PC-9 (cell line): ENCODE results near the gene PGAP6. TPM values are rescaled to one million over a fixed set of nuclear protein-coding genes. Genes with fewer than 3 reads are reported as not detected.

Experiments
- BruUV-seq: library from RNA; stranded (reverse); fragments of 400-500 nt; replicated peaks from 2 replicates; lab custom pipeline; 2021; lab: Mats Ljungman, UMichigan
- CTCF ChIA-PET: fragments of 300-600 bp; sonication (Branson Sonifier 250); formaldehyde crosslinking; loops from one replicate; lab custom pipeline; 2022; ENCODE audit warnings: antibody characterized with exemption; lab: Charles Lee
- POLR2A ChIA-PET: fragments of 300-600 bp; sonication (Branson Sonifier 250); formaldehyde crosslinking; loops from one replicate; lab custom pipeline; 2022; ENCODE audit warnings: antibody characterized with exemption; ENCODE audit not compliant: unreplicated experiment; lab: Charles Lee
- DNase-seq, 2 experiments: peaks; one replicate each; pipeline versions ENCODE4 v3.0.0 to v3.0.0-alpha.2; 2015 to 2022; ENCODE audit warnings: mixed read lengths in 1 of 2
- H2AFZ ChIP-seq: fragments of 200-600 bp; sonication (generic); 2 replicates; pipeline ENCODE4 v1.8.1; 2017; ENCODE audit warnings: antibody characterized with exemption
- H3F3A ChIP-seq: fragments of 200-600 bp; sonication (generic); 2 replicates; pipeline ENCODE4 v1.8.1; 2017; ENCODE audit warnings: antibody characterized with exemption, mild to moderate bottlenecking, low read depth; ENCODE audit not compliant: insufficient read depth
- H3K27ac ChIP-seq: fragments of 200-600 bp; sonication (generic); 2 replicates; pipeline ENCODE4 v1.6.1; 2016; ENCODE audit warnings: mixed run types
- H3K27me3 ChIP-seq: fragments of 200-600 bp; sonication (generic); 2 replicates; pipeline ENCODE4 v1.6.1; 2016; ENCODE audit warnings: low read depth, mixed run types; ENCODE audit not compliant: insufficient read depth
- H3K36me3 ChIP-seq: fragments of 200-600 bp; sonication (generic); 2 replicates; pipeline ENCODE4 v1.6.1; 2016; ENCODE audit warnings: low read depth, mixed run types
- H3K4me1 ChIP-seq: fragments of 200-600 bp; sonication (generic); replicated peaks from 2 replicates; pipeline ENCODE4 v1.6.1; 2016; ENCODE audit warnings: mixed run types; ENCODE audit not compliant: insufficient read depth
- H3K4me2 ChIP-seq: fragments of 200-600 bp; sonication (generic); 2 replicates; pipeline ENCODE4 v1.6.1; 2017; ENCODE audit warnings: mixed run types
- H3K4me3 ChIP-seq: fragments of 200-600 bp; sonication (generic); 2 replicates; pipeline ENCODE4 v1.6.1; 2016; ENCODE audit warnings: mixed run types
- H3K79me2 ChIP-seq: fragments of 200-600 bp; sonication (generic); 2 replicates; pipeline ENCODE4 v1.6.1; 2017; ENCODE audit warnings: low read depth, mixed run types
- H3K9me2 ChIP-seq: fragments of 200-600 bp; sonication (generic); 2 replicates; pipeline ENCODE4 v1.8.1; 2017; ENCODE audit warnings: mild to moderate bottlenecking; ENCODE audit not compliant: insufficient read depth
- H3K9me3 ChIP-seq: fragments of 200-600 bp; sonication (generic); 2 replicates; pipeline ENCODE4 v1.8.1; 2016; ENCODE audit warnings: low read depth; ENCODE audit not compliant: insufficient read depth
- H4K20me1 ChIP-seq: fragments of 200-600 bp; sonication (generic); 2 replicates; pipeline ENCODE4 v1.8.1; 2017; ENCODE audit not compliant: insufficient read depth
- CTCF ChIP-seq: fragments of 200-600 bp; sonication (generic); conservative IDR thresholded peaks from 2 replicates; pipeline ENCODE4 v1.6.1; 2017; ENCODE audit warnings: mixed run types, antibody characterized with exemption, mild to moderate bottlenecking, moderate library complexity
- EZH2 ChIP-seq: fragments of 200-600 bp; sonication (generic); IDR thresholded peaks from 2 replicates; pipeline ENCODE4 v1.8.0; 2017; ENCODE audit warnings: antibody characterized with exemption, low read depth
- intact Hi-C: fragments of 100-400 bp; cut with micrococcal nuclease; formaldehyde crosslinking; loops from one replicate; pipeline ENCODE4 v1.10.0; 2022; ENCODE audit not compliant: unreplicated experiment
- total RNA-seq: library from RNA; stranded (reverse); gene quantifications from 2 replicates; pipeline ENCODE4 v1.2.3, GENCODE V29; 2021

The PGAP6 gene
- total RNA-seq, 1 experiment from 2014 or later: 45.6 TPM

- H3K27ac ChIP-seq: no peak overlapping the region
Observed at GRCh38 chr16:361872-362701, 19.7 kb downstream of the PGAP6 start.

GRCh38 chr16:361341-361871, 20.4 kb downstream of the PGAP6 start:
- no TSS peak for BruUV-seq
- no peak overlapping the region for H2AFZ ChIP-seq
- CTCF ChIA-PET: interaction anchor here (2.0 kb wide), 1 partner anchor 254 kb away, joined by 10 read pairs; no protein-coding TSS in a partner anchor
- peaks cover 6% of the 10 kb centered on the region; the same call in 1 of the 2 replicates for H3K27me3 ChIP-seq
- intact Hi-C loops: no loop called here
- H3K9me2 ChIP-seq: no peaks in the 10 kb centered on the region
- H4K20me1 ChIP-seq: no peaks in the 10 kb centered on the region
- TF ChIP-seq CTCF: no peak
- no peak for TF ChIP-seq EZH2
- no peaks in the 10 kb centered on the region for H3K9me3 ChIP-seq
- H3K4me1 ChIP-seq: no peaks in the 10 kb centered on the region
- no peak overlapping the region for H3K27ac ChIP-seq
- H3K79me2 ChIP-seq: no peaks in the 10 kb centered on the region
- no peaks in the 10 kb centered on the region for H3K36me3 ChIP-seq
- POLR2A ChIA-PET: no interaction called here
- DNase-seq: no peak
- H3K4me2 ChIP-seq: no peak overlapping the region
- 0 out of 2 replicates have a peak, but pooled peaks cover 5% of the 10 kb centered on the region for H3F3A ChIP-seq
- H3K4me3 ChIP-seq: no peak overlapping the region

More at GRCh38 chr16:361872-362701, 19.7 kb downstream of the PGAP6 start:
- Histone ChIP-seq H3K36me3 (peaks cover 3% of the 10 kb centered on the region; the same call in 1 of the 2 replicates), H4K20me1 (no peaks in the 10 kb centered on the region), H3K27me3 (peaks cover 6% of the 10 kb centered on the region; the same call in 1 of the 2 replicates), H3K4me3 (no peak overlapping the region), H3K9me2 (no peaks in the 10 kb centered on the region), H2AFZ (no peak overlapping the region), H3K4me1 (no peaks in the 10 kb centered on the region), H3K79me2 (no peaks in the 10 kb centered on the region), H3K9me3 (no peaks in the 10 kb centered on the region), H3K4me2 (peak overlapping the region; percentile 35; the same call in 1 of the 2 replicates), H3F3A (0 out of 2 replicates have a peak, but pooled peaks cover 5% of the 10 kb centered on the region)
- TF ChIP-seq CTCF: peak; percentile 79
- no peak for TF ChIP-seq EZH2
- BruUV-seq: no TSS peak
- POLR2A ChIA-PET: interaction anchor here (0.6 kb wide), 1 partner anchor 136 kb away, joined by 5 read pairs; no protein-coding TSS in a partner anchor
- CTCF ChIA-PET: interaction anchor here (0.5 to 2.0 kb wide), 8 partner anchors 11 to 296 kb away, joined by 4 to 10 read pairs (median 6); no protein-coding TSS in a partner anchor
- DNase-seq: peak; percentile 74 to 91
- intact Hi-C loops: loop anchor here (1.0 kb wide), 1 partner anchor 255 kb away; no protein-coding TSS in a partner anchor

- Histone ChIP-seq H3F3A (0 out of 2 replicates have a peak, but pooled peaks cover 5% of the 10 kb centered on the region), H3K9me3 (no peaks in the 10 kb centered on the region), H3K36me3 (no peaks in the 10 kb centered on the region), H2AFZ (no peak overlapping the region), H4K20me1 (no peaks in the 10 kb centered on the region), H3K4me1 (no peaks in the 10 kb centered on the region), H3K9me2 (no peaks in the 10 kb centered on the region), H3K27me3 (peaks cover 6% of the 10 kb centered on the region; the same call in 1 of the 2 replicates), H3K4me3 (no peak overlapping the region), H3K27ac (no peak overlapping the region), H3K4me2 (no peak overlapping the region), H3K79me2 (no peaks in the 10 kb centered on the region)
- ChIA-PET POLR2A (no interaction called here), CTCF (interaction anchor here (2.0 kb wide), 1 partner anchor 254 kb away, joined by 10 read pairs; no protein-coding TSS in a partner anchor)
- intact Hi-C loops: no loop called here
- BruUV-seq: no TSS peak
- no peak for TF ChIP-seq CTCF
- TF ChIP-seq EZH2: no peak
- no peak for DNase-seq
Observed at GRCh38 chr16:360698-361336, 21.0 kb downstream of the PGAP6 start.
